ENCODE results near the gene SMPX.

Gene SMPX

DNA sequence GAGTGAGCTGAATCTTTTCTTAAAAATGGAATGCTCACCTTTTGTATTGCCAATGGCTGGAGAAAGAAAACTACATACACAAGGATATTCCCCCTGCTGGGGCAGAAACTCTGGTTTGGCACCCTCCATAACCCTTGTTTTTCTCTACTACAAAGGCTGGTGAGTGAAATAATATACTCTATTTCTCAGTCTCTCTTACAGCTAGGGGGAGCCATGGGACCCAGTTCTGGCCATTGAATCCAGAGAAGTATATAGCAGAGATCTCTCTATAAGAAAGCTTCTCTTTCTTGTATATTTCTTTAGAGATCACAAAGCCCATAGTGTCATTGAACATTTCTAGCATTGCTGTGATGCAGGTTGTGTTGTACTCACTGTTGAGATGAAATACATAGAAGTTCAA, 49.8 kb downstream of the SMPX start:
- no peak for DNase-seq

DNA sequence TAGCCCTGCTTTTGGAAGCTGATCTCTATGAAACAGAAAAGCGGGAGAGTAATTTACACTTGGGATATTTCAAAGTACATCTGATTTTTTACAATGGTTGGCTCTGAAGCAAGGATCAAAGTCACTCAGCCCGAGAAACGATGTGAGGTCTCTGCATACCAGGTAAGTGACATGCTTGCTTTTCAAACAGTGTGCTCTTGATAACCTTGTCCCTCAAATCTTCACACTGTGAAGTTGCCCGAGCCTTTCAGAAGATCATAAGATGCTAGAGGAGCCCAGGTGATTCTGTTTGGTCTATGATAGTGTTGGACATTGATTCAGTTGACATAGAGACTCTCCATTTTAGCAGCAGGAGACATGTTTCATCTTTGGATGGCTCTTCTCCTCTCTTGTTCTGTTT, 52.7 kb downstream of the SMPX start:
- no peak for DNase-seq

DNA sequence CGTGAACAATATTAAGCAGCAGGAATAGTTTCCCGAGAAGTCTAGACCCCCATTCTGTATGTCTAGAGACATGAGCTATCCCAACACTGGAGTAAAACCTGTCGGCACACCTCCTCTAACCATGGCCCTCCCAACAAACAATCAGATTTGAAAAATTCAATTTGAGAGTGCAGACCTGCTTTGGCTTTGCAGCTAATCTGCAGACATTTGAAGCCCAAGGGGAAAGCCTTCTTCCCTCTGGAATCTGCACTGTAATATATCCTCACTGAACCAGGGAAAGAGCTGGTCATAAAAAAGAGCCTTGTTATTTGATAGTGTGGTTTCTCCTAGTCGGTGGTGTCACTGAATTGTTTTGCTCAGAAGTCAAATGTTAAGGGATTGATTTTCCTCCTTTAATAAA, 55.2 kb downstream of the SMPX start:
- DNase-seq = no peak

DNA sequence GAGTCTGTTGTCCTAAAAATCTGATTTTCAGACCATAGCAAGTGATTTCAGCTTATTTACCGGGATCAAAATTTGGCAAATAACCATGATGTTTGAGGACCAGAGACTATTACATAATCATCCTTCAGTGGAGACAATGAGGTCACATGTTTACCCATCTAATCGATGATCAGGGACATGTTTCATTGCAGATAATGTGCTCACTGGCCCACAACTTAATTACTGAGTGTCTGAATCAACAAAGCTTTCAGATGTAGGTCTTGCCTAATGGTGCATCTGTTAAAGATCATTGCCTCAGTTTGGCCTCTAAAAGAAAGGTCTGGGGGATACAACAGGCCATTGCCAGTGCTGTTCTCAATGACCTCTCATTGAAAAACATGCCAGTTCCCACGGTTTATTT, 56.9 kb downstream of the SMPX start:
- DNase-seq = no peak

DNA sequence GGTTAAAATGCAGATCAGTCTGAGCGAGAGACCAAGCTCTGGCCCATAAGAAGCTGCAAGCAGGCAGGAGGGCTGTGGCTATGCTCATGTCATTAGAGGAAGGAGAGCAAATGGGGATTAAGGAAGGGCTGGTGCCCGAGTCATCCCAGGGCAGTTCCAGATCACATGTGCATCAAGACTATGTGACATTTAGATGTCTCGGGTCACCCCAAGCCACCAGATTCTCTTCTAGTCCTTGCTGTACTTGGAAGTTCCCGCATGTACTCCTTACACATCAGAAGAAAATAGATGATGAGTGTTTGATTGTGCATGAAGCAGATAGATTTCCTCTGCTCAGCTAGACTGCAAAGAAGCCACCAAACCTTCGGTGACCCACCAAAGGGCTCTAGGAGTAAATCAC, 57.6 kb downstream of the SMPX start:
- DNase-seq = no peak

DNA sequence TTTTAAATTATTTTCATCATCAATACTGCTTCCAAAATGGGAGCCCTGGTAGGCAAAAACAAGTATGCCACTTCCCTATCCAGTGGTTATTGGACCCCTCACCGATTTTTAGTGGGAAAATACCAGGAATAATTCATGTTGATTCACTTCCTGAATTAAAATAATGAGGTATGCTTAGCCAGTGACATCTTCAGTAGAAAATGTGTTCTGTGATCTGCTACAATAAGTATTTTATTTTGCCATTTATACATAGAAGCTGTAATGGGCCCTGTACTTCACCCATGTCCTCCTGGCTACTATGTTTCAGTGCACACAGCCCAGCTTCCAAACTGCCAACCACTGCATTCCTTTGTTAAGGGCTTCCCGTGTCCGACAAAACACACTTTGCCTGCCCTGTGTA, 58.8 kb downstream of the SMPX start:
- DNase-seq = no peak

DNA sequence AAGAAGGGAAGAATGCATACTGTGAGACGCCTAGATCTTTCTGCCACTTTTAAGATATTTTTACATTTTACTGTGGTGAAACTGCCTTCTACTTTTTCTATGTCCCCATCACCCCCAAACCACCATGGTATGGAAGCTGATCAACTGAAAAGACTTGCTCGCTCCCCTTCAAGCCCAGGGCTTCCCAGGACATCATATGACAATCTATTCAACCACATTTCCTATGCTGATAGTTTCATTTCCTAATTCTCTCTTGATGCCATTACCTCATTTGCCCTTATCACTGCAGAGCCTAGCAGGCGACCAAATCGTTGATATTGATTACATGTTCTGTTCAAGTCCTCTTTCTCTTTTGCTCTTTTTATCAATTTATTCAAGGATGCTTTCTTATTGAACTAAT, 59.6 kb downstream of the SMPX start:
- DNase-seq = no peak

DNA sequence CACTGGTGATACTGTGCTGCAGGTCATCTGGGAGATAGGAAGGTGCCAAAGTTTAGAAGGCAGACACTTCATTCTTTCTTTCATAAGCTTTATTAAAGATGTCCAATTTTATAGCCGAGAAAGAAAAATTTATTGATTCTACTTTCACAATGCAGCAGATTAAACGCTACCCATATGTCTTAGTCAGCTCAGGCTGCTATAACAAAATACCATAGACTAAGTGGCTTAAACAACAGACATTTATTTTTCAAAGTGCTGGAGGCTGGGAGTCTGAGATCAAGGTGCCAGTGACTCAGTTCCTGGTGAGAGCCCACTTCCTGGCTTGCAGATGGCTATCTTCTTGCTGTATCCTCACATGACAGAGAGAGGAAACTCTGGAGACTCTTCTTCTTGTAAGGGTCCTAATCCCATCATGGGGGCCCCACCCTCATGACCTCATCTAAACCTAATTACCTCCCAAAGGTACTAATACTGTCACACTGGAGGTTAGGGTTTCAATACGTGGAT, 66.4 kb downstream of the SMPX start:
- no peak for DNase-seq

DNA sequence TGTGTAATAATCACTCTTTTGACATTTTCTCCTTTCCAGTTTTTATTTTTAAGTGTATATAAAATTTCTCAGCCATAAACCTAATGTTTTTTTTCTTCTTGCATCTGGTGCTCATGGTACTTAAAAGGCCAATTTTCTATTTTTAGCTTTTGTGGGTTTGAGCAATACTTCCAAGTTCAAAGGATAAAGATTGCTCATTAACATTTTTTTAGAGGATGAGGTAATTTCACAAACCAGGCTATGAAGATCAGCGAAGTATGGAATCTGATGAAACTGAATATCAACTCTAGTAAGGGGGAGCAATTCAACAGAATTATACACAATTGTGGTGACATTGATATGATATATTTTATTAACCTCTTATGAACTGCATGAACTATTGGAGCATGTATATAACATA, 74.0 kb downstream of the SMPX start:
- DNase-seq = no peak

DNA sequence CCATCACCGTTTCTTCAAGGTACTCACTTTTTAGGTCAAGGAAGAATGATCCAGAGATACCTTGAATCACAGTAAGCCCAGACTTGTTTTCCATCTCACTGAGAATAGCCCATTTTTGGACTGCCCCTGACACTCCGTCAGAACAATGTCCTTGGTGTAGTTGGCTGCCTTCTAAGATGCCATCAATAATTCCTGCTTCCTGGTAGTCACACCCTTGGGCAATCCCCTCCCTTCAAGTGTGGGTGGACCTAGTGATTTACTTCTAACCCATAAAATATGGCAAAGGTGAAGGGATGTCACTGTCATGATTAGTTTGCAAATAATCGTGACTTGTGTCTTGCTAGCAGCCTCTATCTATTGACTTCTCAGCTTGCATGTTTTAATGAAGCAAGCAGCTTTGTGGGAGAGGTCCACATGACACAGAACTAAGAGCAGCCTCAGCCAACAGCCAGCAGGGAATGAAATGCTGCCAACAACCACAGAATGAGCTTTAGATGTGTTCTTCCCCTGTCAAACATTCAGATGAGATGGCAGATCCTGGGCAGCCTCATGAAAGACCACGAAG, 79.8 kb downstream of the SMPX start:
- DNase-seq = no peak

DNA sequence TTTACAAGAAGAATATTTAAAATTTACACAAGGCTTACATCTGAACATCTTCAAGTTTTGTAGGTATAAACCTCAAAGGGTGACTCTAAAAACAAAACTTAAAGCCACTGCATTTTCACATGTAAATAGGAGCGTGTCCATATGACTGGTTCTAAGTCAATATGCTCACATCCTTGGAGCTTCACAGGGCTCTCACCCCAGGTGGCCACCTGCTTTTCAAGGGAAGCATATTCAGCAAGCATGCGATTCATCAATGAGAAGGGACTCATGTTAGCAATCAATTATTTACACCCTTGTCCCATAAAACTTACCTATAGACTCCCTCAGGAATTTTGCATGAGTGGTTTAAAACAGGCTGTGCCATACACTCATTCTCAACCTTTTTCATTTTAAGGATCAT, 82.0 kb downstream of the SMPX start:
- DNase-seq = no peak

DNA sequence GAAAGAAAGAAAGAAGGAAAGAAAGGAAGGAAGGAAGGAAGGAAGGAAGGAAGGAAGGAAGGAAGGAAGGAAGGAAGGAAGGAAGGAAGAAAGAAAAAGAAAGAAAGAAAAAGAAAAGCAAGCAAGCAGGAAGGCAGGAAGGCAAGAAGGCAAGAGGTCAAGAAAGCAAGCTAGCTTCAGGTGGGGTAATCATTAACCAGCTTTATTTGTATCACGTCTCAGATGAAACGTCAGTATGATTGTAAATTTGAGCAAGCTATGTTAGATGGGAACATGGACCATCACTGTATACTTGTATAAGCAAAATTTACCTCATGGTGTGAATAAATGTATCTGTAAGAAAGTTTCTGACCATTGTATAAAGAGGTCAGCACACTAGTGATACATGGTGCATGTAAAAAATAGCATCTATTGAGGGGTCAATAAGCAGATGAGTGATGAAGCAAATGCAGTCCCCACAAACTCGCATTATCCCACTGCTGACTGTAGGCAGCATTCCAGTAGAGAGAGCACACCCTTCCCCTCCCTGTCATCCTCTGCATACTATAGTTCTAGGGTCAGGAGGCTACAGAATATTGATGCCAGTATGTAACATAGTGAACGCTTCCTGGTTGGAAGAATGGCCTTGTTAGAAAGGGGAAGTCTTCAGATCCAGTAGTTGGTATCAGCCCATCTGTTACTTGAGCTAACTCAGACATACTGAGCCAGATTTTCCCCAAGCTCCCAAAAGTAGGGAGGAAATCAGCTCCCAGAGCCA, 83.3 kb downstream of the SMPX start:
- no peak for DNase-seq

DNA sequence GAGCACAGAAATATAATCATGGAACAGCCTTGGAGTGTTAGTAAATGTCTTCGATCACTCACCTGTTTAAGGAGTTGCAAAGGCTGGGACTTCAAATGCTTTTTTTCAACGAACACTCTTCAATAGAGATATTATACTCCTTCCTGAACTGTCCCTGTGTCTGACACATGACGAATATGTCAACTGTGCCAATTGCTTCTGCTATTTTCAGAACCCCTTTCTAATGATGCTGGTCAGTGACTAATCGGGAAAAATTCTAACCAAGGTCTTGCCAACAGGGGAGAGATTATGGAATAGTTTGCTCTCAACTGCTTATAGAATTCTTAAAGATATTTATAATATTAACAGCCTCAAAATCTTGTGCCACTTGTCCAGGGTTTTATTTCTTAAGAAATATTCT, 91.2 kb downstream of the SMPX start:
- no peak for DNase-seq

DNA sequence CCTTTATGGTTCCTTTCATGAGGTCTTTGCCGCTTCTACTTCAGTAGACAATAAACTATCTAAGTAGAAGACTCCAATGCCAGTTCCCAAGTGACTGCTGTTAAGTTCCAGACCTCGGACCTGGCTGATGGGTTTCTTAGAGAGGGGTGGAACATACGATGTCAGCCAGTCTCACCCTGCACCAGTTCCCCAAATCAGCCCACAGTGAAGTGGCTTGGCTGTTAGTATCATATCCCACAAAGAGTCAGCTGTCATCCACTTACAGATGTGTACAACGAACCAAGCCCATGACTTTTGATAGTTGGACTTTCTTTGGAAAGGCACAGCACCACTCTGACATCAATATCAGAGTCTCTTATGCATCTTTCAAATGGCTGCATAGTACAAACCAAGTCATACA, 91.7 kb downstream of the SMPX start:
- DNase-seq = no peak

DNA sequence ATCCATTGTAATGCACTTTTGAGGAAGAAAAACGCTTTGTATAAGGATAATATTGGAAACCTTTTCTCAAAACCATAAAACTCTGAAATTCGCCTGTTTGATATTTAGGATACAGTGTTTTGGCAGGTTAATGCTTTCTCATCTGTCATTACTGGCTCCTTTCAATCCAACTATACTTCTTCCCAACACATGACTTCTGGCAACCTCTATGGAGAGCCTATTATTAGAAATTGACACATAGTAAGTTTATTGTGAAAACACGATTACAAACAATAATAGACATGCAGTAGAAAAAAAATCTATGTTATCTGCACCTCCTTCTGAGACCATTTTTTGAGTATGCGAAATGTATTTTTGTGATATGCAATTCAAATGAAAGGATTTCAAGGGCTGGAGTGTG, 95.2 kb downstream of the SMPX start:
- no peak for DNase-seq

DNA sequence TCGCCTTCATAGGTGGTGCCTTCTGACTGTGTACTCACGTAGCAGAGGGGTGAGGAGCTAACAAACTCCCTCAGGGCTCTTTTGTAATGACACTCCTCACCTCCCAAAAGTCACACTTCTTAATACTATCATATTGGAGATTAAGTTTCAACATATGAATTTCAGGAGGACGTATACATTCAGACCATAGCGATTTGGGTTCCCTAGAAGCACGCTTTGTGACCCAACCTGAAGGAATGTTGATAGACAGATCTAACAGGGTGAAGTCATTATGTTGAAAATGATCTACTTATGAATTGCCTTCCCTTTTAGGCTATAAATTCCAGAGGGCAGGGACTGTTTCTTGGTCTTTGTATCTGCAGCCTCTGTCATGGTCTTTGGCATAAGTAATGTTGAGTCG, 96.6 kb downstream of the SMPX start:
- no peak for DNase-seq

DNA sequence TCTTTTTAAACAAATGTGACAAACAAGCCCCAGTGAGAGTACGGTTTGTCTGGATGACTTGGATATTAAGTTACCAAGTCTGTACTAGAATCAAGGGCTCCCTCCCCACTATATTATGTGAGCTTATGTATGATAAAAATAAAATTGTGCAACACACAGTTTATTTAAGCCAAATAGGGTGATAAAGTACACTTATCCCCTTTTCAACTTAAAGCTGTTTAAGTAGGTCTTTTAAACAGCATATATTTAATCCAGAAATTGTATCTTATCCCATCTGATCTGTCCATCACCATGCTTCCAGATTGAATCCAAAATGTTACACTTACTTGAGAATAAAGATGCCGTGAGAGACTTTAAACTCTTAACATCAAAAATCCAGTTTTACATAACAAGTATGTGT, 97.8 kb downstream of the SMPX start:
- DNase-seq = no peak

DNA sequence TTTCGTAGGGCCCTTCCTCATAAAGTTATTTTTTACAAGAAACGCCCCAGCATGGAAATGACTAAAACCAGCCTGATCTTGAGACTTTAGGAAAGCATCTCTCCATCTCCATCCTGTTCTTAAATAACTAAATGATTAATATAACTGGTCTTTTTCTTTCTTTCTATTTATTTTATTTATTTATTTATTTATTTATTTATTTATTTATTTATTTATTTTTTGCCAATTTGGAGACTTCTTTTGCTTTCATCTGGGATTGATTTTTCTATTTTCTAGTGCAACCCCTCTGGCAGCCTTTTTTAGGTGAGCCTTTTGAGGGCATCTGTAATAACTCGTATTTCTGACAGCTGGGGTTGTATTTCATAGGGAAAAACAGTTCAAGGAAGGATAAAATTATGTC, 98.6 kb downstream of the SMPX start:
- no peak for DNase-seq

DNA sequence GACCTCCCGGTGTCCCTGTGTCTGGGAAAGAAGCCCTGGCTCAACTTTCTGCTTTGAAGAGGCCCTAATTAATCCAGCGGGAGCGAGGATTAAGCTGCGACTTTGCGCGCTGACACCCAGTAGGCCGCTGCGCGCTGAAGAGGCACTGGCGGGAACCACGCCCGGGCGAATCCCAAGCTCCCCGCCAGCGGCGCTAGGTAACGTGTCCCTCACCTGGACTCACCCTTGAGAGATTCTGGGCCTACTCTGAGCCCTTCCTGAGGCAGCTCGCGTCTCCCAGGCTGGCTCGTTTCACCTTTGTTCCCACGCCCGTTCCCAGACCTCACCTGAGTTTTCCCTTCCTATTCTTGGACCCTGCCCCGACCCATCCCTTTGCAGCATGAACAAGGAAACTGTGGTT, 99.2 kb downstream of the SMPX start:
- DNase-seq = no peak

DNA sequence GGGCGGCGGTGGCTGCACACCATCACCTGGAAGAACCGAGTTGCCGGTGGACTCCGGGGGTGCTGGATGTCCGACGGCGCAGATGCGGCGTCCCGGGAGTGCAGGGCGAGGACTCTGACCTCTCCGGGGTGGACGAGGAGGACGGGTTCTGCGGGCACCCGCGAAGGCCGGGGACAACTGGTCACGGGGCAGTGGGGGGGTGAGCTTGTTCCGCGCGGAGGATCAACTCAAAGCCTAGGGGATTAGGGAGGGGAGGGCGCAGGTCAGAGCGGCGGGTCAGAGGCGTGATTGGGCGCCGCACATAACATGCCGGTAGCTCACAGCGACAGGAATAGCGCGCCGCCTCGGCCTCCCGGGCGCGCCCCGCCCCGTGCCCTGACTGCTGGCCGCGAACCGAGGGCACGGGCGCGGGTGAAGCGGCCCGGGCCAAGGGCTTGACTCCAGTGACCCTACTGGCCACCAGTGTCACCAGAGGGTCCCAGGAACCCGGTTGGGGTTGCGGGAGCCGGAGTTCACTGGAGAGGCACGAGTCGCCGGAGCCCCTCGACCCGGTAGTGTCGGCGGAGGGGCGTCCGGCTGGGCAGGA, 99.7 kb downstream of the SMPX start, which contains the start of gene KLHL34:
KLHL34 (minus strand) TSS at position 179 of the 586 bp plus-strand sequence. CDS start 542 bp downstream, outside the sequence.
- no peak for DNase-seq

DNA sequence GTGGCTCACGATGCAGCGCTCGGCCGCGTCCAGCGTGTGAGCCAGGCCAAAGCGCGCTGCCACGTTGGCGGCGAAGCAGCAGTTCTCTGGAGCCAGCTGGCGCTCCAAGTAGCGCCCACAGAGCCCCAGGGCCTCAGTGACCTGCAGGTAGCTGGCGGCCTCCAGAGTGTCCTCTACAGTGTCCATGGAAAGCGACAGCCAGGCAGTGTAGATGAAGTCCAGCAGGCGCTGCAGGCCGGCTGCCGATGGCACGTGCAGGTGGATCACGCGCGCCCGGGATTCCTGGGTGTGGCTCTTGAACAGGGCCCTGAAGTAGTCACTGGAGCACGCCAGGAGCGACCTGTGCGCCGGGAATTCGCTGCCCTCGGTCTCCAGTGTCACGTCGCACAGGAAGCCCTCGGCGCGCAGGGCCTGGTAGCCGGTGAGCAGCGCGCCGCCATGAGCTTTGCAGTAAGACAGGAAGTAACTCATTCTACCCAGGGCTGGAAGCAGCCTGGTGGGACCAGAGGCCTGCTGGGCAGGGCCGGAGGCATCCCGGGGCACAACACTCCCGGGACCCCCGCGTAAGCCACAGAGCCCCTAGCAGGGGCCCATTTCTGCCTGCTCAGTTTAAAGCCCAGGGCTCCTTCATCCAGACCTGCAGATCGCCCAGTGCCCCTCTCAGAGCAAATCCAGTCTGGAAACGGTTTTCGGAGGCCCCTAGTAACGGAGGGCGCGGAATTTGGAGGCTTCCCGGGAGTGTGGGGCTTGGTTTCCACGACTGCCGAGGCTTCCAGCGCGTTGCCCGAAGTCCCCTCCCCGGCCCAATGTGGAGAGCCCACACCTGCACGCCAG, 100.4 kb downstream of the SMPX start:
- DNase-seq = no peak

DNA sequence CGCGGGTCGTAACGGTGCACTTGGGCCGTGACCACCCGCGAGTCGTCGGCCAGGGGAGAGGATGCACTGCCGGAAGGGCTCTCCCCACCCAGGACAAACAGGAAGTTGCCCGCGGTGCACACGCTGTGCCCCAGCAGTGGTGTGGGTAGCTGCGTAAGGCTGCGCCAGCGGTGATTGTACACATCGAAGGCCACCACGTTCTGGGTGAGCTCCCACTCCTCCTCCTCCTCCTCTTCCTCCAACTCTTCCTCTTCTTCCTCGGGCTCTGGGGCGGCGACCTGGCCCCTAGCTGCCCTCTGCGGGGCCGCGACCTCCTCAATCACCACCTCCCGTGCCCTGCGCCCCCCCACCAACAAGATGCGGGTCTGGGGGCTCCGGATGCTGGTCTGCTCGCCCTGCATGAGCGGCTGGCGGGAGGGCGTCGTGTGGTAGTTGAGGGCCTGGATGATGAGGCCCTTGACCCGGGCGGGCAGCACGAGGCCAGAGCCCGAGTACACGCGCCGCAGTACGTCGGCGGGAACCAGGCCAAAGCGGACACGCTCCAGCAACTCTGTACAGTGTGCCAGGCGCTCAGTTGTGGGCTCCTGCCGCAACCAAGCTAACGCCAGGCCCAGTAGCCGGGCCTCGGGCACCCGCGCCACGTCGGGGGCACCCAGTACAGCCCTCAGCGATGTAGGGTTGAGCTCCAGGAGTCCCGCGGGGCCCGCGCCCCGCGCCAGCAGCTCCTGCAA, 101.2 kb downstream of the SMPX start:
- no peak for DNase-seq

Data from right hindlimb (tissue), 1 donor.